ENCODE data around the gene SEMA5A.
A peak's percentile ranks its signal among the peaks of the same experiment; 100 is the strongest.

Gene SEMA5A

DNA sequence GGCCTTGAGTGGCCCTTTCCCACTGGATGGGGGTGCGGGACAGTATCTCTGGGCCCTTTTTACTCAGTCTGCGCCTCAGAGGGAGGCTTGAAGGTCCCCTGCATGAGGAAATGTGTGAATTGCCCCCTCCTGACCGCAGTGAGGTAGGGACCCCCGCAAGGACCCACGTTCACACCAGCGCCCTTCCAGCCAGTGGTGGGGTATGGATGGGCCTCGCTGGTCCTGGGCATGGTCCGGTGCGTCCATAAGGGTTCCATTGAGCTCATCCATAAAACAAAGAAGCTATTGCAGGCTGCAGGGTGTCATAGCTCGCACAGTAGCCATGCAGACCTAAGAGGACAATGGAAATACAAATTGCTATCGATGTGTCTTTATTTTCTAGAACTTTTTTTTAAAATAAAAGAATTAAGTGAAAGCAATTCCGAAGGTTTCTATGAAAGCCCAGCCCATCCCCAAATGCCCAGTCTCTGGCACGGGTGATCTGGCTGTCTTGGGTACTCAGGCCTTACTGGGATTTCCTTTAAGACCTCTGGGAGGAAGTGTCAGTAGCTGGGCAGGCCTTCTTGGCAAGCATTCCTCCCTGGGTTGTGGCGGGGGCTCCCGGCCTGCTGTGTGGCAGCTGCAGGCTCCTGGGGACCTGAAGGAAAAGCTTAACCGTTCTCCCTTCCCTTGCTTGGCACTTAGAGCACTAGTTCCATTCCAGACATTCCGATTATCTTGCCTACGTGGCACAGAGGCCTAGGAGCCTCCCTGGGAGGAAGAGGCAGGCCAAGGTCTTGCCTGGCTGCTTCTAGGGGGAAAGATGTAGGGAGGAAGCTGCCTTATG is 1.5 kb upstream of the SEMA5A start:
- DNase-seq = peak; percentile 81

DNA sequence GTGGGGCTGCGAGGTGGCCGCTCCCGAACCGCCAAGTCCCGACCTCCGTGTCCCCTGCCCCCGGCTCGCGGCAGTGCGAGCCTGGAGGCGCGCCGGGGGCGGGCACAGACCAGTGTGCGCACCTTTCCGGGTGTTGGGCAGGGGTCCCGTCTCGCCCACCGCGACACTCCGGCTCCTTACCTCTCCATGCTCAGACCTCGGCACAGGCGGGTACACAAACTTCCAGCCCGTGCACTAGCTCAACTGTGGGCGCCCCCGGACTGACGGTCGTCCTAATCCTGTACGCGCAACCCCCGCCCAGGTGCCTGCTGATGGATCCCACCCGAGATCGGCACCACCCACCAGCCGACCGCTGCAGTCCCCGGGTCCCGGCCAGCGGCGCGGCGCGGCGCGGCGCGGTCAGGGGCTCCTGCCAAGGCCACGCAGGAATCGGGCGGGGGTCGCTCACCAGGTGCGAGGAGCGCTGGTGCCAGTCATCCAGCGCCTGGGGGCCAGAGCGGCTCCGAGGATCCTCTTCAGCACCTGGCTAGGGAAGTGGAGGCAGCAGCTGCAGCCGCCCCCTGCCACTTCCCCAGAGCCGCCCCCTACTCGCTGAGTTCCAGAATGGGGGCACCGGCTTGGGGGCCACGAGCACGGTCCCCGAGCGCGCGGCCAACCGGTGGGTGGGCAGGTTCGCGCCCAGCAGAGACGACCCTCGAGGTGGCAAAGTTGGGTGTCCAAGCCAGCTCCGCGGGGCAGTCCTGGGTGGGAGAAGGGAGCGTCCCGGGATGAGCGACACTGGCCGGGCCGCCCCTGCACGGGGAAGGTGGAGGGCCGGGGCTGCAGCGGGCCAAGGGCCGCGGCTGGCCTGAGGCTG is 511 bp downstream of the SEMA5A start:
- DNase-seq = peak; percentile 59

DNA sequence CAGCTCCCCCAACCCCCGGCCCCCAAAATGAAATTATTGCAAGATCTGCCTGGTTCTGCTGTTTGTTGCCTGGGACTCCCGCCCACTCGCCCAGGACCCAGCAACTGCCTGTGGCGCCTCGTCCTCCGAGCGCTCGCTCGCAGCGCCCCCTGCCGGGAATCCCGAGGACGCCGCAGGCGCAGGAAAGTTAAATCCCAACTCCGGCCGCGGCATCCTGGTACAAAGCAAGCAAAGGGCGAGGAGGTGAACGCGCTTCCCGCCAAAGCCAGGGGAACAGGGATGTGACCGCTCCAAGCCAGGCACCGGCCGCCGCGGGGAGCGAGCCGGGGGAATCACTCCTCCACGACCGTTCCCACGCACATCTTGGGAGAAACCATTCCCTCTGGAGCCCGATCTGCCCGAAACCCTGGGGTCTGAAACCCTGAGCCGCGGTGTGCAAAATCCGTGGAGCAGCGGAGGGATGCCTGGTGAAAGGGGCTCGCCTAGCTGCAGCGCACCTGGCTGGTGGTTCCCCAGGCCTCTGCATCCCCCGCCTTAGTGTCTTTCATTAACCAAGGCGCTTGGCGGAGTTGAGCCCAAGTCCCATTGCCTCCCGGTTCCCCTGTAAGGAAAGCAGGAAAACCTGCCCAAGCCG is 1.3 kb downstream of the SEMA5A start:
- DNase-seq = peak; percentile 92

DNA sequence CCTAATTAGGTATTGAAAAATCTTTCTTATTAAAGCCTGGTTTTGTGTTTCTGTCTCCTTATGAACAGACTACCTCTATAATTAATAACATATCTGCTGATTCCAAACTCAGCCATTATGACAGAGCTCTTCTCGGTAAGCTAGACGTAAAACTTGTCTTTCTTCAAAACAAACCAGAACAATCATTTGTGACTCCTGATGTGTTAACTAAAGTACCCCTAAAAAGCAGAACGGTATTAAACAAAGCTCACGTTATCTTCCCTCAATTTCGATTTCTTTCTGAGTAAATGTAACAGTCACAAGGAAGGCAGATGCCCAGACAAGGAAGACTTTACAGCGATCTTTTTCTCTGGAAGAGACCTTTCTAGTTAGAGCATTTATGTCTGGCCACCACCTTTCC is 1.8 kb downstream of the SEMA5A start:
- DNase-seq = no peak

DNA sequence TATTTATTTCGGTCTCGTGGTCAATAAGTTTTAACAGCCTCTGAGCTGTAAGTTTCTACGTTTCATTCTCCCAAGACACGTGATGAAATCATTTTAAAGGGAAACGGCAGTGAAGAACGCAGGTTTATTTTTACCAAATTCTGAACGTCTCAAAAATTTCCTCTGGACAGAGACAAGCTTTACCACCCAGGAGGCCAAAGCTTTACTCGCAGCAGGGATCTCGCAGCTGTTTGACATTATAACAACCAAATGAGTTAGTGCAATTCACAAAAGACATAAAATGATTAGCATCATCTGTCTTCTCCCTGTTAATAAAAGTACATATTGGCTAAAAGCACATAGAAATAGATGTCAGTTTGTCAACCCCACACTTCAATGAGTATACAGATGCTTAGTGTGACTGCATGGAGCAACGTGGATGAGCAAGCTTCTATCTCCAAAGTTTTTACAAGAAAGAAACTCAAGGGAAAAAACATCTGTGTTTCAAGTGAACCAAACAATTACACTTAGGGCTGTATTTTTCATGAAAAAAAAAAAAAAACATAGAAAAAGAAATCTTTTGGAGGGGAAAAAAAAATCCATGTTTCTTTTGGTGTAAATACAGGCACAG is 2.5 kb downstream of the SEMA5A start:
- DNase-seq = no peak

DNA sequence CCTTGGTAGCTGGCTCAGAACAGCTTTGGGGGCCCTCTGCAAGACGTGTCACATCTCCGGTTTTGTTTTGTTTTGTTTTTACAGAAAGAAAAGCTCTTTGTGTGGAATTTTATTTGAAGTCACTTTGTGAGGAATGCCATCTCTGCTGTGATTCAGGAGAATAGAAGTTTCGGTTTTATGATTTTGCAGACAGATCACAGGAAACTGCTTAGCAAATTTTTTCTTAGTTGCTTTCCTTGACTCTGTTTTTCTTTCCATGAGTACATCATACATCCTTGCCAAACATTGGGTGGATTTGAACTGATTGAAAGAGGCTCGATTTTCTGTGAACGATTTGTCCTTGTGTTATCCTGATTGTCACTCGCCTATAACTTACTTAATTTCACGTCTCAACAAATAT is 5.1 kb downstream of the SEMA5A start:
- no peak for DNase-seq

DNA sequence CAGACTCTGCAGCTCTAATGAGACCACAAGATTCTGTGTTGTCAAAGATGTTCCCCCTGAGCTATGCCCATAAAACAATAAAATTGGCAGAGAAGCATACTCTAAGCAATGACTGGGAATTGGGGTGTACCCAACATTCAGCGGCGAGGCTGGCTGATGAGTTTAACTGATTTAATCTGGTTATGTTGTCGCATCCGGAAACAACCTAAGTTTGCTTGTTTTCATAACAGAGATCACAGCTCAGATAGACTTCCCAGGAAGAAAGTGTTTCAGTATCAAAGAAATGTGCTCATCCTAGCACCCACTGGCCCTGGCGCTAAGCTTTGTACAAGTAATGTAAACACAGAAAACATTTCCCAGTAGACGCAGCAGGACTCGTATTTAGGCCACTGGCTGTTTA is 7.4 kb downstream of the SEMA5A start:
- DNase-seq = no peak

DNA sequence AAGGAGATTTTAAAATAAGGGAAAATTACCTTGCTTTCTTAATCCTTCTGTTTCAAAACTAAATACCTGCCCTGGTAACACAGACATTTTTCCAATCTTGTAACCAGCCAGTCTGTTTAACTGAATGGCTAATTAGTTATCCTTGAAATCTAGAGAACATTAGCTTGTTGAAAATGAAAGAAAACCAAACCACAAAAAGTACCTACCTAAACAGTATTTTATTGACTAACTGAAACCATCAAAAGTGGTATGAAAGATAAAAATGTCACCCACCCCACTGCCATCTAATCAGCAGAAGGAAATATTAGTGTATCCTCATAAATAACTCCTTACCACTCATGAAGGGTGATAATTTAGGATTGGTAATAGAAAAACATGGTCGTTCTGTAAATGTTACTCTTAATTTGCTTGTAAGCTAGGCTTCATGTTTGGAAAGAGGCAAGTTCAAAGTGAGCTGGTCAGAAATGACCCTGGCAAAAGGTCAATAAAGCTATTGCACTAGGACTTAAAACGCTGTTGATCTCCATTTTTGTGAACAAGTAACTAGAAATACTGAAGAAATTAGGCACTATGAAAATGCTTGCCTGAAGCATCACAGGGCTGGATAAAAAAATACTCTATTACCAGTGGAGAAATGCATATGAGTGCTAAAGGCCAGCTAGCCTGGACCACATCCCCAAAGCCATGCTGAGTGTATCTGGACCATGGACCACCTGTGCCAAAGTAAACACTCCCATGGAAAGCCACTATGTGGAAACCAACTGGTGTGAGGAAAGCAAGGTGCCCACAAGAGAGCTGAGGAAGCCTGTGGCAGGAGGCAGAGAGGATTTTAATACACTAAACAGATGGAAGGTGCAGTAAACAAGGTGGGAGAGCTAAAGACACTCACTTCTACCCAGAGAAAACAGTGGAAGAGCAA is 8.4 kb downstream of the SEMA5A start:
- DNase-seq = no peak

DNA sequence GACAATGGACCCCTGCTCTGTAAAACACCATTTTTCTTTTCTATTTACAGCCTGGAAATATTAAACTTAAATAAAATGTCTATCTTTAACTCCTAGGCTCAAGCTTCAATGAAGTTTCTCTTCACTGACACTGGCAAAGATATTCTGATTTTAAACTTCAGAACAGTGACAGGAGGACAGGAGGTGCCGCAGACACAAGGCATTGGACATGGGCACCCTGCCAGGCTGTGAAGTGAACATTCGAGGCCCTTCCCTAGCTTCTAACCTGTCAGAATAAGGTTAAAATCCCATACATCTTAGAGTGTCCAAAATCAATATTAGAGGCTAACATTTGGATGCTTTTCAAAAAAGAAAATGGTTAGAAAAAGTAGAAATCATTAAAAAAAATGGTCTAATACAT is 9.2 kb downstream of the SEMA5A start:
- DNase-seq = no peak

DNA sequence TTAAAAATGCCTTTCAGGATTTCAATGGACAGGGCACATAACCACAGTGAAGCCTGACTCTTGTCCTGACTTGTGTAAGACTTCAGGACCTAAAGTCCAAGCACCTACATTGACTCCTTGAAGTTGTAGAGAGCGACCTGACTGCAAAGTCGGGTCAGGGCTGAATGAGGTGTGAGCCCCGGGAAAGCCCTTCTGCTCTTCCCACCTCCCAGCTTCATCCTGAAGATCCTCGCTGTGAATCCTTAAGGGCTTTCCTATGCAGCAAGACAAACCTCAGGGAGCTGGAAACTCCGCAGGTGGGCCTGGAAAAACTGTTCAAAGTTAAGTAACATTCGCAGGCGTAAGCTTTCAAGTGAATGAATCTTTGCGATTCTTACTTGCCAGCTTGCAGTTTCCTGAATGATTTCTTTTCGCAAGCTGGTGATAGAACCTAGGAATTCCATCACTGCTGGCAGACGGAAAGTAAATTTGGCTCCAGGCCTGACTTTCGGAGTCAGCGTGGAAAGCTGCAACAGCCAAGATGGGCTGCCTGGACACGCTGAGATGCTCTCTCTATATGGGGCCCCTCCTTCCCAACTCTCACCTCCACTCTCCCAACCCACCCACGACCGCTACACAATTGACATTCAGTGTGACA is 10.9 kb downstream of the SEMA5A start:
- no peak for DNase-seq

DNA sequence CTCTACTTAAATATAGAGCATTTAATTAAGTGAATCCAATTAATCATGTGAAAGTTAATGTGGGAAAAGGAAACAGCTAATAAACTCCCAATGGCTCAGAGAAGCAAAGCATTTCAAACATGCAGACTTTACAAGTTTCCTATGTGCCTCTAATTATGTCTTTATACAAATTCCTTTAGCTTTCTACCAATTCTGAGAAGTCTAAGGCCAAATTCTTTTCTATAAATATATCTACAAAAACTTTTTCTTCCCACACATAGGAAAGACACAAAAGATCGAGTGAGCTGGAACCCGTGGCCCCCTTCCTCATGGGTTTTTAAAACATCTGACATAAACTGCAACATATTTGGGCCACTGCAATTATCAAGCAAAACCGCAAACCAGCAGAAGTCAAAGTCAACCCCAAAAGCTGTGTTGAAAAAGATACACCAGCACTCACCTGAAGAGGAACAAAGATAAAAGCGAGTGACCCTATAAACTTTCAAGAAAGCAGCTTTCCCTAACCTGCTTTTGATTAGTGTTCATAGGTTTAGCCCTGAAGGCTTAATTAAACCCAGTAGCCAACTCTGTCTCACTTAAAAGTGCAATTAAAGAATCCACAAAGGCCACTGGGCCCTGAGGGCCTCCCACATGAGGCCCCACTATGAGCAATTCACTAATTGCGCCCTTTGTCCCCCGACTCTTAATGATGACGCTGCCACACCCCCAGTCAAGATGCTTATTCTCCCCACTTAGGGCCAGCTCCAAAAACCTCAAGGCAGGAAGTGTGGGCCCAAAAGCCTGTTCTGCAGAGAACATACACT is 12.1 kb downstream of the SEMA5A start:
- no peak for DNase-seq

DNA sequence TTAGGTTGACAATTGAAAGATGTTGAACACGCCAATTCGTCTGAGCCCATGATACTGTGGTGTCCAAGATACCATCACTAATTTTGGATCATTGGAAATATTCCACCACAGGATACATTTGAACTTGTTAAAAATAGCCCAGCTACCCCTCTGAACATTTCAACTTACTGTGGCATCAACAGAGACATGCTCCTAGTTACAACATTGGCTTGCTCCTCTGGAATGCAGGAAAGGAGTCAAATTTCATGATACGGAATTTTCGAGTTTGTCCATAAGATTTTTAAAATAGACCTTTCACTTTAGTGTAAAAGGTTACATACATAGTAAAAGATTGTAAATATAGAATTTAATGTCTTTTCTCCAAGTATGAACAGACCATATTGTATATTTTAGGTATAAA is 12.8 kb downstream of the SEMA5A start:
- DNase-seq = no peak

DNA sequence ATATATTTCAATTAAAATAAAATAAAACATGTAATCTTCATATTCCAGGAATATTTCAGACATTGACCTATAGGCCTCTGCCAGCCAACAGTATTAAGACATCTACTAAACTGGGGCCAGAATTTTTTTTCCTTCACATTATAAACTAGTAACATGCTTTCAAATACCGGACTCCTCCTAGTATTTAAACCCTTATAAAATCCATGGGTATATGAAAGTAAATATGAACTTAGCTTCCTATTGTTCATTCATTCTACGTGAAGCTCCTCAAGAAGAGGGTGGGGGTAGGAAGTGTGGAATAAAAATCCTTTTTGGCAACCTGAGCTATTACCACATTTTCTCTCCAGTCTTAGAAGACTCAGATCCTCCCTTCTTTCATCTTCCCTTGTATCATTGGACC is 16.4 kb downstream of the SEMA5A start:
- no peak for DNase-seq

DNA sequence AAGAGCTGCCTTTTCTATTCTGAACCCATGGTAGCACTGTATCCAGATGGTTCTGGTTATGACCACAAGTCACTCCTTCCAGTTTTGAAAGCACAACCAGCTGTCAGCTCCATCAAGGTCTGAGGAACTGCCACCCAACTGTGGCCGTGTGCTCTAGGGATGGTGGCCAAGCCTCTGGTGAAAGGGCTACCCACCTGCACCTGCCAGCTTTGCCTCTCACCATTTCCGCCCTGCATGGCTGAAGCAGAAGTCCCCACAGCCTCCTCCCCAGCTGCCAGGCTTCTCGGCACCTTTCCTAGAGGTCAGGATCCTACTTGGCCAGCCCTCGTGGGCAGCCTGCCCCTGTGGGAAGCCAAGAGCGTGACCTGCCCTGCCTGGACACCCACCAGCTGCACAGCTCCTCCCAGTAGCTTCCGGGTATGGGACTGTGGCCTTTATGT is 16.8 kb downstream of the SEMA5A start:
- no peak for DNase-seq

DNA sequence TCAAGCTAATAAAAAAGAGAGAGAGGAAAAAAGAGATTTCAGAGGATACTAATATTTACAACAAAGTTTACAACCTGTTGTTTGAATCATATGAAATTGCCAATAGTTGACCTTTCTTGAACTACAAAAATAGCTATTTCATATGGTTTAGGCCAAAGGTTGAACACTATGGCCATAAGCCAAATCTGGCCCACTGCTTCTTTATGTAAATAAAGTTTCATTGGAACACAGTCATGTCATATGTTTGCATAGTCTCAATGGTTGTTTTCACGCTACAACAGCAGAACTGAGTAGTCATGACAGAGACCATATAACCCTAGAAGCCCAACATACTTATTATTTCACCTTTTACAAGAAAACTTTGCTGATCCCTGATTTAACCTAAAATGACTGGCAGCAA is 20.9 kb downstream of the SEMA5A start:
- DNase-seq = no peak

DNA sequence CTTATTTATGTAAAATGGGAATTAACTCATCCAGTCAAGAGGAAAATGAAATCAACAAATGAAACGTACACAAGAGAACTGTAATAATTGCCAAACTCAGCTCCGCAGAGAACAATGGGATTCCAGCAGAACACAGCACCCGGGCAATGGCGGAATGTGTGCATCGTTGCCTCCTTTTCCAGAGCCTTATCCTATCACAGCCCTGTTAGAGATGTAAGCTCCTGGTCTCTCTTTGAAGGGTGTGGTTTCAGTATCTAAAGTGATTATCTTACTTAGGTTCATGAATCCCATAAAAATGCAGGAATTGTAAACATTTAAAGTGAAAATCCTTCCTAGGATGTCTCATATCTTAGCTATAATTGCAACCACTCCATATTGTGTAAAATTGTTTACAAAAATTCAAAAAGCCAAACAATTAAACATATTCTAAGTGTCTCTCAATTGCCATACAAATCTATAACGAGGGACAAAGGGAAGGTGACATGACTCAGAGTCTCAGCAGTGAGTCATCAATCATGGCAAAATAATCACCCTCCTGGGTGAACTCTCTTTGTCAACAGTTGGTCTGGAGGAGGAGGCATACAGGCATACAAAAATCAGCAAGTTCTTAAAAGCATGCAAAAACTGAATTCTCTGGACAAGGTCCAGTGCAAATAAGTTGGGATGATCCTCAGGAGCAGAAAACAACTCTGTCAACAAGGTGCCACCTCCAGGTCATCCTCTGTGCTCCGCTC is 22.6 kb downstream of the SEMA5A start:
- no peak for DNase-seq

DNA sequence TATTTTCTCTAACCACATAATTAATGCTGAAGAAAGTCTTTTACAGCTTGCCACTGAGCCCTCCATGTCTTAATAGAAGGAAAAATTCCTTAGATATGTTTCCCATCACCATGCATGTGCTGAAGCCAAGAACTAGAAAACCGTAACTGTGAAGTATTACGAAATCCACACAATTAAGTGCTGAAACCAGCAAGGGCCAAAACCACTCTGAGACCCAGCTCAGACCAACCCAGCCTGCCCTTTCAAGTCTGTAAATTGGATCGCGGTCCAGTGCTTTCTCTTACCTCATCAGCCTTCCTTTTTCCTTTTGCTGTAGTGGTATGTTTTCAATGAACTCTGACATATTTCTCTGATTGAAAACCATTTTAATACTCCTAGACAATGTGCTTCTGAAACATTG is 26.3 kb downstream of the SEMA5A start:
- DNase-seq = no peak

DNA sequence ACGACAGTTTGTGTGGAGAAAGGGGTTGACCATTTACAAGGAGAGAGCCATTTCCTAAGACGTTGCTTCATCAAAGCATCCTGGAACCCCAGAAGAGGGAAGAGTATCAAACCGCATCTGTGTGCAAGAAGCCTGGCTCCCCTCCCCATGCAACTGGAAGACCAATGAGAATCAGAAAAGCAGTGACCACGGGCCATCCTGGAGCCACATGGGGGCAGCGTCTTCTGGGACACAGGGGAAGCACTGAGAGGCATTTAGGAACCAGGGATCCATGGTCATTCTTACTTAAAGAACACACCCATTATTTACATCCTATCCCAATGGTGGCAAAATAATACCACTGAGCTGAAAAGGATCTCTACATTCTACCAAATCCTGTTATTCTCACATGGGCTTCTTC is 29.3 kb downstream of the SEMA5A start:
- DNase-seq = no peak

DNA sequence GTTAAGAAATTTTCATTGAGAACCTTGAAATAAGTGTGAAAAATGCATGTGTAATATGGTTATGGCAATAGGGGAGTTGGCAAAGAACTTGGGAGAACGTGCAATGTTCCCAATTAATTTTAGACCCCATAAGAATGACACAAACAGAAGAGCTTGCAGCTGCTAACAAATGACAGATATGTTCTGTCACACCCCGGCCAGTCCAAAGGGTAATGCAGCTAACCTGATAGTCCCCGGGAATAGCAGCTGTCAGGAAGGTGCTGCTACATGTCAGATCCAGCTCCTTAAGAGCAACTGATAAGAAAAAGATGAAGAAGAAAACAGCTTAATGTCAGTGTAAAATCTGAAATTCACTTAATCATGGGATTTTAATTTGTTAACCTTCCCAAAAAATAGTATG is 30.4 kb downstream of the SEMA5A start:
- no peak for DNase-seq

DNA sequence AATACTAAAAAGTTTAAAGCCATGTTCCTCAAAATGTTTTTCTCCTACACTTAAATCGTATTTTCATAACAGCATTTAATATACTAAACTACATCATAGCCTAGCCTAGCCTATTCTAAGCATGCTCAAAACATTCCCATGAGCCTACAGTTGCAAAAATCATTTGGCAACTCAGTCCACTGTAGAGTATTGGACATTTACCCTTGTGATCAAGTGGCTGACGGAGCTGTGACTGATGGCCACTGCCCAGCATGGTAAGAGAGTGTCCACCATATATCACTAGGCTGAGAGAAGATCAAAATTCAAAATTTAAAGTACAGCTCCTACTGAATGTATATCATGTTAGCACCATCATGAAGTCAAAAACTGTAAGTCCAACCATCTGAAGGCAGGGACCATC is 30.9 kb downstream of the SEMA5A start:
- no peak for DNase-seq

Measured in right forelimb (tissue), 1 donor.